HG03064 (cell line): ENCODE data around the gene GABRR2.

Experiments
- ATAC-seq: cut with Tn5 transposase; IDR thresholded peaks from one replicate; pipeline ENCODE4 v1.9.1; 2021; ENCODE audit warnings: low read depth; ENCODE audit not compliant: unreplicated experiment

The GABRR2 gene

DNA sequence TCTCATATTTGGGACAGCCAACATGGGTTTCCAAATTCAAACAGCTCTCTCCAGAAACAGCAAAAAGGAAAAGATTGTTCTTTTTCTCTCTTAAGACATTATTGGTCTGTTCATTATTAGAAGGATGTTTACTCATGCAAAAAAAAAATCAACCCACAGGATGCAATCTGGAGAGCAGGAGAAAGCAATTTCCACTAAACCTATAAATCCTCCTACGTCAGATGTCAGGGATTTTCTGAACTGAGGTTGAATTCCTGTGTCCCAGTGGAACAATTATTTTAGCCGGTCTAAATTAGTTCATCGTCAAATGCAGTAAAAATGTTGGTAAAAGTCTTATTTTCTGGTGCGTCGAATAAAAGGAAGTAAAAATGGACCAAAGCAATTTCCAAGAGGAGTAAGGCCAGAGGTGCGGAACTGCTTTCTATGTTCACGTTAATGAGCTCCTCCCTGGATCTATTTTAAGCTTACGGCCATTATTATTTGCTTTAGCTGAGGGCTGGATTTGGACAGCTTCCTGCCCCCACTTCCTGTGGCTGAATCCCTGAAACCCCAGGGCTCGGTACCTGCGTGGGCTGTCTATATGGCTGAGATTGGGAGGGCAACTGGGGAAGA, 97.7 kb downstream of the GABRR2 start, which contains the start of gene GABRR1:
TSS of gene GABRR1 (minus strand) at position 60 of the 612 bp plus-strand sequence. CDS start at position 24, 36 bp downstream.
- no peak for ATAC-seq

DNA sequence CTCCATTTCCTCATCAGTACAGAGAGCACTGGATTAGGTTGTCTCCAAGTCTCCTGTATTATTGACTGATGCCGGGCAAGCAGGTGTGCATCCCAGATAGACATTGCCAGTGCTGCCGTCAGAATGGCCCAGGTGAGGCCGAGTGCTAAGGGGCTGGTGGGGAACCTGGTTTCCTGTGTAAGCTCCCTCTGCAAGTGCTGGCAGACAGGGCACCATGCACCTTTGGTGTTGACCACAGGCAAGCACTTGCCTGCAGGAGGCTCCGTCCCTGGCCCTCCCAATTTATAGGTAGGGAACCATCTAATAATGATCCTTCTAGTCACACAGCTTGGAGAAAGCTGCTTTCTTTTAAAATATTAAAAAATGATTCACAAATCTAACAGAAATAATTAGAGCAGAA, 98.7 kb downstream of the GABRR2 start:
- no peak for ATAC-seq

DNA sequence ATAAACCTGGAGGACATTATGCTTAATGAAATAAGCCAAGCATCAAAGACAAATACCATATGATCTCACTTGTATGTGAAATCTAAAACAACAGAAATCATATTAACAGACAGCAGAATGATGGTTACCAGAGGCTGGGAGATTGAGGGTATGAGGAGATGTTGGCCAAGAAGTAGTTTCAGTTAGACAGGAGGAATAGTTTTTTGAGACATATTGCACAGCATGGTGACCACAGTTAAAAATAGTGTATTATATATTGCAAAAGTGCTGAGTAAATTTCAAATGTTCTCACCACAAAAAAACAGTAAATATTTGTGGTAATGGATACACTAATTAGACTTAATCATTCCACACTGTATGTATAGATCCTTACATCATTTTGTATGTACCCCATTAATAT, 99.7 kb downstream of the GABRR2 start:
- no peak for ATAC-seq

DNA sequence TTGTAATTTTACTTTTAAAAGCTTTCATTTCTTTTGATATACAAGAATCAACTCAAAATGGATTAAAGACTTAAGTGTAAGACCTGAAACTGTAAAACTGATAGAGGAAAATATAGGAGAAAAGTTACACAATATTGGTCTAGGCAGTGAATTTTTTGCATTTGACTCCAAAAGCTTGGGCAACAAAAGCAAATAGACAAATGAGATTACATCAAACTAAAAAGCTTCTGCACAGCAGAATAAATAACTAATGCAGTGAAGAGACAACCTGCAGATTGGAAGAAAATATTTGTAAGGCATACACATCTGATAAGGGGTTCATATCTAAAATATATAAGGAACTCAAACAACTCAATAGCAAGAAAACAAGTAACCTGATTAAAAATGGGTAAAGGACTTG, 100.9 kb downstream of the GABRR2 start:
- no peak for ATAC-seq

DNA sequence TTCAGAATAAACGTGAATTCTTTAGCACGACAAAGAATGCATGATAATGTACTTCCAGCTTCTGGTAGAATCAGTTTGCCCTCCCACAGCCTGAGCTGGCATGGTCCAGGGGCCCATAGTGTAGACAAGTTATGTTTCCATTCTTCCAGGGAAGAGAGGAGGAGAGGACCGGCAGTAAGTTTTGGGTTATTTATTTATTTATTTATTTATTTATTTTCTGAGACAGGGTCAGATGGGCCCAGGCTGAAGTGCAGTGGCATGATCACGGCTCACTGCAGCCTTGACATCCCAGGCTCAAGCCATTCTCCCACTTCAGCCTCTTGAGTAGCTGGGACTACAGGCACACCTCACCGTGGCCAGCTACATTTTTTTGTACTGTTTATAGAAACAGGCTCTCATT, 102.6 kb downstream of the GABRR2 start:
- no peak for ATAC-seq

DNA sequence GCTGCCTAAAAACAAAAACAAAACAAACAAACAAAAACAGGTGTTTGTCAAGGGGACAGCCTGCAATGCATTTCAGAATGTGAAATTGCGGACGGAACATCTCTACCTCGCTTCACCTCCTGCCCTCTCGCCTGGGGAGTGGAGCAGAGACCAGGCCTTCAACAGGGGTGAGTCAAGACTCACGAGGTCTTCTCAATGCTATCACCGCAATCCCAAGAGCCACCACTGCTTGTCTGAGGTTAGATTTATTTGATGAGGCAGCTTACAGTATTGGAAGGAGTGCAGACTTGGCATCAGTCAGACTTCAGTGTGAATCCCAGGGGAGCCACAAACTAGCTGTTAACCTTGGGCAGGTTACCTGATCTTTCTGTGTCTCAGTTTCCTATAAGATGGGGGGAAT, 105.6 kb downstream of the GABRR2 start:
- ATAC-seq, result no peak

DNA sequence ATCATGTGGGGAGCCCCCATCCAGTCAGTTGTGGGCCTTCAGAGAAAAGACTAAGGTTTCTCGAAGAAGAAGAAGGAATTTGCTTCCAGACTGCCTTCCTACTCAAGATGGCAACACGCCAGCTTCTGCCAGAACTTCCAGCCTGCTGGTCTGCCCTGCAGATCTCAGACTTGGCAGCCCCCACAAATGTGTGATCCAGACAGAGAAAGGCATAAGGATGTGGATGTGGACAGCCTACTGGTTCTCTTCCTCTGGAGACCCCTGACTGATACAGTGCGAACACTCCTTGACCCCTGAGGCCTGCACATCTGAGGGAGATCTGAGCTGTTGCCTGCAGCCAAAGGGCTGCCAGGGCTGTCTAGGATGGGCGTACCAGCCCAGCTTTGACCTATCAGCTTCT, 106.5 kb downstream of the GABRR2 start:
- ATAC-seq, result no peak
